GM10248 (cell line): ENCODE data around the gene RASA3.
A peak's percentile ranks its signal among the peaks of the same experiment; 100 is the strongest.
"Not testable (repeated sequence)": the region's sequence is repeated elsewhere in the genome, so short reads cannot be mapped to it uniquely, and the experiment has no call there.

Experiments
- CTCF ChIA-PET: fragments of 300-600 bp; sonication (Branson Sonifier 250); formaldehyde crosslinking; extraction: SDS; loops from one replicate; lab custom pipeline; 2021; ENCODE audit warnings: antibody characterized with exemption; lab: Yijun Ruan, JAX
- POLR2A ChIA-PET: fragments of 350-650 bp; sonication (Branson Sonifier 250); formaldehyde crosslinking; extraction: SDS; loops from one replicate; lab custom pipeline; 2020; ENCODE audit warnings: antibody characterized with exemption; lab: Yijun Ruan, JAX
- DNase-seq: peaks from one replicate; pipeline ENCODE4 v3.0.0; 2012; ENCODE audit errors: extremely low spot score
- CTCF ChIP-seq: IDR thresholded peaks from 2 replicates; pipeline ENCODE4 v1.5.1; 2012; ENCODE audit warnings: mild to moderate bottlenecking, low read depth; ENCODE audit errors: extremely low read depth, missing control alignments, control extremely low read depth

Gene RASA3

GRCh38 chr13:114112826-114113322 lies 19.5 kb downstream of the RASA3 start:
- ChIA-PET CTCF (no interaction called here), POLR2A (no interaction called here)
- DNase-seq: no peak
- no peak for TF ChIP-seq CTCF

GRCh38 chr13:114112231-114112825 lies 20.1 kb downstream of the RASA3 start:
- DNase-seq: no peak
- ChIA-PET POLR2A (no interaction called here), CTCF (no interaction called here)
- TF ChIP-seq CTCF: no peak

GRCh38 chr13:114111577-114111976 lies 20.8 kb downstream of the RASA3 start:
- no peak for TF ChIP-seq CTCF
- no peak for DNase-seq
- ChIA-PET CTCF (interaction anchor here (0.7 to 1.2 kb wide), 2 partner anchors 10 to 11 kb away, joined by 3 read pairs; no protein-coding TSS in a partner anchor), POLR2A (no interaction called here)

GRCh38 chr13:114110830-114111189 lies 21.6 kb downstream of the RASA3 start:
- DNase-seq: not testable (repeated sequence)
- POLR2A ChIA-PET: interaction anchor here (0.6 kb wide), 1 partner anchor 91 kb away, joined by 3 read pairs; no protein-coding TSS in a partner anchor
- CTCF ChIA-PET: interaction anchor here (0.7 to 1.2 kb wide), 2 partner anchors 11 to 12 kb away, joined by 3 read pairs; no protein-coding TSS in a partner anchor

GRCh38 chr13:114110091-114110829 lies 22.2 kb downstream of the RASA3 start:
- ChIA-PET CTCF (no interaction called here), POLR2A (no interaction called here)
- peak; percentile 34 for TF ChIP-seq CTCF
- DNase-seq: peak; percentile 59

- ChIA-PET POLR2A (no interaction called here), CTCF (interaction anchor here (1.1 kb wide), 1 partner anchor 15 kb away, joined by 3 read pairs; no protein-coding TSS in a partner anchor)
- no peak for TF ChIP-seq CTCF
- DNase-seq: no peak
Measured at GRCh38 chr13:114109641-114110041, 22.8 kb downstream of the RASA3 start.

GRCh38 chr13:114108894-114109293 lies 23.5 kb downstream of the RASA3 start:
- ChIA-PET POLR2A (no interaction called here), CTCF (interaction anchor here (0.7 to 1.1 kb wide), 2 partner anchors 12 to 14 kb away, joined by 3 read pairs; no protein-coding TSS in a partner anchor)
- no peak for DNase-seq

More at GRCh38 chr13:114108894-114109293, 23.5 kb downstream of the RASA3 start:
- TF ChIP-seq CTCF: no peak
